H1 (cell line): ENCODE measurements around the gene TPPP3. TPM values are rescaled to one million over a fixed set of nuclear protein-coding genes. Genes with fewer than 3 reads are reported as not detected.

Source experiments
- CTCF ChIA-PET: fragments of 300-600 bp; sonication (Branson Sonifier 250); formaldehyde crosslinking; loops from one replicate; lab custom pipeline; 2021; ENCODE audit not compliant: partially characterized antibody; lab: Charles Lee
- POLR2A ChIA-PET: fragments of 300-600 bp; sonication (Branson Sonifier 250); formaldehyde crosslinking; loops from one replicate; lab custom pipeline; 2021; ENCODE audit warnings: inconsistent platforms; ENCODE audit not compliant: partially characterized antibody; lab: Charles Lee
- DNase-seq, 2 experiments: peaks; one replicate each; pipeline versions ENCODE4 v3.0.0 to v3.0.0-alpha.2; 2010 to 2022; ENCODE audit warnings: low spot score in 2 of 2, low read depth in 1 of 2, mixed read lengths in 1 of 2
- FAIRE-seq: peaks from 2 replicates; lab custom pipeline; 2011; peaks lifted over from hg19 to GRCh38; lab: Jason Lieb, UNC
- H2AFZ ChIP-seq: 2 replicates; pipeline ENCODE4 v1.8.1; 2012; ENCODE audit warnings: low read length, inconsistent platforms
- H2AK5ac ChIP-seq: 2 replicates; pipeline ENCODE4 v1.6.1; 2013; ENCODE audit warnings: low read depth, low read length
- H2BK120ac ChIP-seq: replicated peaks from 2 replicates; pipeline ENCODE3; 2013; ENCODE audit warnings: low read depth, low read length, inconsistent platforms
- H2BK12ac ChIP-seq: 2 replicates; pipeline ENCODE4 v1.6.1; 2013; ENCODE audit warnings: low read depth, low read length
- H2BK15ac ChIP-seq: 2 replicates; pipeline ENCODE4 v1.6.1; 2013; ENCODE audit warnings: low read length
- H2BK20ac ChIP-seq: 2 replicates; pipeline ENCODE4 v1.6.1; 2013; ENCODE audit warnings: low read length
- H2BK5ac ChIP-seq: 2 replicates; pipeline ENCODE4 v1.6.1; 2013; ENCODE audit warnings: low read depth, low read length
- H3K14ac ChIP-seq: 2 replicates; pipeline ENCODE4 v1.6.1; 2013; ENCODE audit warnings: inconsistent platforms; ENCODE audit not compliant: insufficient read length
- H3K18ac ChIP-seq: 2 replicates; pipeline ENCODE4 v1.6.1; 2013; ENCODE audit warnings: low read length; ENCODE audit errors: extremely low read depth
- H3K23ac ChIP-seq: 2 replicates; pipeline ENCODE4 v1.6.1; 2013; ENCODE audit warnings: inconsistent platforms; ENCODE audit not compliant: insufficient read length
- H3K23me2 ChIP-seq: 2 replicates; pipeline ENCODE4 v1.6.1; 2013; ENCODE audit warnings: low read depth, low read length
- H3K27ac ChIP-seq: 2 replicates; pipeline ENCODE4 v1.6.1; 2011; ENCODE audit warnings: low read depth, low read length, inconsistent platforms
- H3K27me3 ChIP-seq, 4 experiments: replicated peaks in 1 of 4; 1 replicate in 1 of 4; 2 replicates in 3 of 4; pipeline versions ENCODE4 v1.6.1 to v1.8.1; 2011 to 2013; ENCODE audit warnings: low read length in 3 of 4, mild to moderate bottlenecking in 3 of 4, inconsistent platforms in 2 of 4, mixed read lengths in 2 of 4, moderate library complexity in 1 of 4; ENCODE audit not compliant: control insufficient read depth in 3 of 4, insufficient read depth in 3 of 4; ENCODE audit errors: extremely low read depth in 1 of 4
- H3K36me3 ChIP-seq, 4 experiments: 2 replicates each; pipeline versions ENCODE4 v1.6.1 to v1.8.1; 2011 to 2013; ENCODE audit warnings: mild to moderate bottlenecking in 4 of 4, low read length in 3 of 4, moderate library complexity in 2 of 4, control low read depth in 1 of 4, inconsistent platforms in 1 of 4; ENCODE audit not compliant: insufficient read depth in 4 of 4, control insufficient read depth in 2 of 4
- H3K4ac ChIP-seq: replicated peaks from 2 replicates; pipeline ENCODE3; 2013; ENCODE audit warnings: low read length, low read depth, mixed read lengths, inconsistent platforms; ENCODE audit not compliant: insufficient read length
- H3K4me1 ChIP-seq, 4 experiments: replicated peaks in 1 of 4; 1 replicate in 1 of 4; 2 replicates in 3 of 4; pipeline versions ENCODE4 v1.6.1 to v1.8.1; 2011 to 2013; ENCODE audit warnings: low read length in 3 of 4, inconsistent platforms in 2 of 4, mixed read lengths in 1 of 4; ENCODE audit not compliant: insufficient read depth in 4 of 4, control insufficient read depth in 3 of 4
- H3K4me2 ChIP-seq, 2 experiments: 2 replicates each; pipeline versions ENCODE4 v1.6.1 to v1.8.1; 2011 to 2013; ENCODE audit warnings: low read depth in 2 of 2, low read length in 2 of 2, control low read depth in 1 of 2, inconsistent platforms in 1 of 2, mild to moderate bottlenecking in 1 of 2; ENCODE audit not compliant: insufficient read depth in 1 of 2
- H3K4me3 ChIP-seq, 4 experiments: fragments of 200-600, 300-600 bp in 1 of 4; sonication (generic), shearing (Covaris generic), sonication (Bioruptor Twin) in 1 of 4; 2 replicates each; pipeline versions ENCODE4 v1.5.1 to v1.8.1; 2011 to 2016; ENCODE audit warnings: low read length in 4 of 4, low read depth in 3 of 4, control low read depth in 2 of 4, inconsistent platforms in 2 of 4, mild to moderate bottlenecking in 2 of 4, mixed read lengths in 1 of 4, moderate library complexity in 1 of 4; ENCODE audit not compliant: insufficient read depth in 2 of 4; ENCODE audit errors: extremely low read depth in 1 of 4
- H3K56ac ChIP-seq: replicated peaks from 2 replicates; pipeline ENCODE3; 2013; ENCODE audit warnings: low read depth, mild to moderate bottlenecking, mixed read lengths, low read length, inconsistent platforms; ENCODE audit not compliant: insufficient read length
- H3K79me1 ChIP-seq: 2 replicates; pipeline ENCODE4 v1.6.1; 2013; ENCODE audit warnings: low read depth, low read length, control low read depth
- H3K79me2 ChIP-seq, 2 experiments: 2 replicates each; pipeline versions ENCODE4 v1.6.1 to v1.8.1; 2012 to 2013; ENCODE audit warnings: low read length in 2 of 2, mild to moderate bottlenecking in 2 of 2, inconsistent platforms in 1 of 2; ENCODE audit not compliant: insufficient read depth in 2 of 2, control insufficient read depth in 1 of 2
- H3K9ac ChIP-seq, 4 experiments: replicated peaks in 1 of 4; 1 replicate in 1 of 4; 2 replicates in 3 of 4; pipeline versions ENCODE4 v1.6.1 to v1.8.1; 2011 to 2013; ENCODE audit warnings: low read depth in 3 of 4, low read length in 3 of 4, control low read depth in 2 of 4, mild to moderate bottlenecking in 2 of 4, moderate library complexity in 2 of 4, inconsistent platforms in 1 of 4; ENCODE audit errors: extremely low read depth in 1 of 4
- H3K9me3 ChIP-seq, 2 experiments: 2 replicates each; pipeline versions ENCODE4 v1.6.1 to v1.8.1; 2012 to 2013; ENCODE audit warnings: mild to moderate bottlenecking in 2 of 2, moderate library complexity in 2 of 2, control low read depth in 1 of 2, inconsistent platforms in 1 of 2, low read depth in 1 of 2, low read length in 1 of 2, mixed read lengths in 1 of 2; ENCODE audit not compliant: insufficient read depth in 2 of 2
- H4K20me1 ChIP-seq, 2 experiments: replicated peaks in 1 of 2; 2 replicates each; pipeline versions ENCODE3 to v1.8.1; 2011 to 2013; ENCODE audit warnings: inconsistent platforms in 2 of 2, low read length in 2 of 2, mild to moderate bottlenecking in 1 of 2; ENCODE audit not compliant: insufficient read depth in 2 of 2, control insufficient read depth in 1 of 2
- H4K5ac ChIP-seq: 2 replicates; pipeline ENCODE4 v1.6.1; 2013; ENCODE audit warnings: low read length, low read depth, mixed read lengths, inconsistent platforms; ENCODE audit not compliant: insufficient read length
- H4K8ac ChIP-seq: 2 replicates; pipeline ENCODE4 v1.8.0; 2013; ENCODE audit warnings: mild to moderate bottlenecking, moderate library complexity, low read length, inconsistent platforms; ENCODE audit not compliant: insufficient read depth; ENCODE audit errors: extremely low read depth
- H4K91ac ChIP-seq: replicated peaks from 2 replicates; pipeline ENCODE3; 2013; ENCODE audit warnings: low read length, mixed read lengths, inconsistent platforms; ENCODE audit not compliant: insufficient read length
- BACH1 ChIP-seq: IDR thresholded peaks from 2 replicates; pipeline ENCODE4 v1.6.1; 2012; ENCODE audit warnings: low read length, improper control_type of control experiment
- CBX5 ChIP-seq: fragments of 300-800, 300-1000 bp; sonication (generic); IDR thresholded peaks from 2 replicates; pipeline ENCODE4 v1.7.1; 2016; ENCODE audit warnings: antibody characterized with exemption, low read length, low read depth
- CHD2 ChIP-seq: IDR thresholded peaks from 2 replicates; pipeline ENCODE4 v1.6.1; 2012; ENCODE audit warnings: low read length, improper control_type of control experiment
- EGR1 ChIP-seq: IDR thresholded peaks from 2 replicates; pipeline ENCODE4 v1.6.1; 2011; ENCODE audit warnings: low read depth, low read length, borderline replicate concordance
- EZH2 ChIP-seq: fragments of 200-600 bp; sonication (generic); IDR thresholded peaks from 2 replicates; pipeline ENCODE4 v1.7.1; 2012; ENCODE audit warnings: low read depth, mild to moderate bottlenecking, moderate library complexity, low read length, inconsistent platforms; ENCODE audit not compliant: severe bottlenecking
- HDAC2 ChIP-seq, 2 experiments: fragments of 300-600 bp in 1 of 2; sonication (generic) in 1 of 2; IDR thresholded peaks; 2 replicates each; pipeline ENCODE4 v1.6.1; 2011 to 2012; ENCODE audit warnings: low read depth in 2 of 2, low read length in 2 of 2, mild to moderate bottlenecking in 2 of 2, moderate library complexity in 2 of 2, borderline replicate concordance in 1 of 2, inconsistent platforms in 1 of 2
- HDAC6 ChIP-seq: IDR thresholded peaks from one replicate; pipeline ENCODE4 v1.7.1; 2012; ENCODE audit warnings: low read depth, mild to moderate bottlenecking, inconsistent platforms, low read length, moderate library complexity
- POU5F1 ChIP-seq: IDR thresholded peaks from 2 replicates; pipeline ENCODE4 v1.6.1; 2011; ENCODE audit warnings: low read depth, mild to moderate bottlenecking, low read length, moderate library complexity
- RBBP5 ChIP-seq: IDR thresholded peaks from 2 replicates; pipeline ENCODE4 v1.7.1; 2012; ENCODE audit warnings: low read depth, mild to moderate bottlenecking, inconsistent platforms, low read length, moderate library complexity, borderline replicate concordance
- ZNF274 ChIP-seq: IDR thresholded peaks from 2 replicates; pipeline ENCODE4 v1.7.0; 2012; ENCODE audit warnings: low read length, borderline replicate concordance; ENCODE audit errors: extremely low read depth
- WGBS, 2 experiments: shearing (Covaris generic) in 1 of 2; methylation state at CpG; one replicate each; pipeline versions ENCODE4 v1.1.6 to v1.1.7; 2013 to 2015; ENCODE audit warnings: low lambda C conversion rate in 2 of 2, mixed read lengths in 2 of 2, inconsistent platforms in 1 of 2, low coverage in 1 of 2, missing lambda C conversion rate in 1 of 2; ENCODE audit not compliant: insufficient replicate concordance in 2 of 2, insufficient coverage in 1 of 2, insufficient read length in 1 of 2; ENCODE audit errors: extremely low coverage in 1 of 2, missing lambda C conversion rate in 1 of 2; 5-methylcytosine and 5-hydroxymethylcytosine counted together
- polyA plus RNA-seq, 7 experiments: library from polyadenylated mRNA; depleted of rRNA in 3 of 7; stranded (reverse) in 5 of 7; unstranded in 2 of 7; fragments of >200 nt in 5 of 7; fragments of 200-250 nt in 2 of 7; gene quantifications; 1 replicate in 5 of 7; 2 replicates in 1 of 7; 4 replicates in 1 of 7; pipeline versions ENCODE4 v1.2.1 to v1.2.3, GENCODE V29; 2011 to 2013; ENCODE audit warnings: missing spikeins in 2 of 7, mixed read lengths in 2 of 7
- total RNA-seq: library from RNA; stranded (reverse); fragmentation: NEBNext Ultra II Directional; extraction: Animal tissue kit (Norgen Biotek cat#: 25700); gene quantifications from 2 replicates; pipeline ENCODE4 v1.2.1, GENCODE V29; 2021
- TF ChIP-seq, protein P1 (sequence below): IDR thresholded peaks from 2 replicates; pipeline ENCODE4 v1.6.1; 2012; ENCODE audit warnings: low read length, inconsistent platforms

TPPP3 gene
- total and polyA plus RNA-seq, 2 of the 8 experiments (the other 6 are each of a cell fraction or from before 2014, with no cell fraction given): 0.77 to 1.0 TPM

DNA sequence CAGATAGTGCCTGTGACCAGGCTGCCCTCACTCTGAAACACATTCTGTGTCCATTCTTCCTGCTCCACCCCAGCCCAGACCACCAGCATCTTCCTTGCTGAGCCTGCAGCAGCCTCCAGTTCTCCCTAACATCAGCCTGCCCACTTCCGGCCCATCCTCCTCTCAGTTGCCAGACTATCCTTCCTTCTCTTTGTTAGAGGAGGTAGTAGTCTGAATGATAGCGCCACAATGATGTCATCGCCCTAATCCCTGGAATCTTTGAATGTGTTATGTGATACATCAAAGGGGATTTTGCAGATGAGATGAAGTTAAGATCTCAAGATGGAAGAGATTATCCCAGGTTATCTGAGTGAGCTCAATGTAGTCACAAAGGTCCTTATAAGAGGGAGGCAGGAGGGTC lies 26.2 kb upstream of the TPPP3 start:
- CTCF ChIA-PET: interaction anchor here (0.6 to 24.6 kb wide), 7 partner anchors 8 to 118 kb away, joined by 3 to 476 read pairs (median 48); partner anchors contain the start of gene TPPP3
- no peak for FAIRE-seq
- TF ChIP-seq POU5F1 (no peak), EZH2 (no peak), ZNF274 (no peak), HDAC2 (IDR thresholded peaks at IDR 0.05; ENCODE audit: borderline replicate concordance in 1 of 2, low read depth in 2 of 2, low read length in 2 of 2) (no peak), CHD2 (no peak), HDAC6 (no peak), EGR1 (no peak), BACH1 (no peak), RBBP5 (no peak), CBX5 (no peak)
- TF ChIP-seq, protein P1, sequence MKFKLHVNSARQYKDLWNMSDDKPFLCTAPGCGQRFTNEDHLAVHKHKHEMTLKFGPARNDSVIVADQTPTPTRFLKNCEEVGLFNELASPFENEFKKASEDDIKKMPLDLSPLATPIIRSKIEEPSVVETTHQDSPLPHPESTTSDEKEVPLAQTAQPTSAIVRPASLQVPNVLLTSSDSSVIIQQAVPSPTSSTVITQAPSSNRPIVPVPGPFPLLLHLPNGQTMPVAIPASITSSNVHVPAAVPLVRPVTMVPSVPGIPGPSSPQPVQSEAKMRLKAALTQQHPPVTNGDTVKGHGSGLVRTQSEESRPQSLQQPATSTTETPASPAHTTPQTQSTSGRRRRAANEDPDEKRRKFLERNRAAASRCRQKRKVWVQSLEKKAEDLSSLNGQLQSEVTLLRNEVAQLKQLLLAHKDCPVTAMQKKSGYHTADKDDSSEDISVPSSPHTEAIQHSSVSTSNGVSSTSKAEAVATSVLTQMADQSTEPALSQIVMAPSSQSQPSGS: no peak

More for the DNA sequence above, 26.2 kb upstream of the TPPP3 start:
- H2AFZ ChIP-seq: no peak overlapping the region
- DNase-seq: no peak
- H2BK20ac ChIP-seq: peak overlapping the region; percentile 90
- H4K5ac ChIP-seq: no peak overlapping the region
- H4K91ac ChIP-seq: peak overlapping the region; percentile 67
- H3K23ac ChIP-seq: no peak overlapping the region
- H3K56ac ChIP-seq: no peak overlapping the region
- no peak overlapping the region for H3K4me2 ChIP-seq
- no peaks in the 10 kb centered on the region; a peak in 2 of 7 replicates for H3K27me3 ChIP-seq
- peaks cover 5 to 23% (median 15%) of the 10 kb centered on the region in 4 experiments; a peak in 6 of 7 replicates for H3K4me1 ChIP-seq
- H2BK5ac ChIP-seq: no peak overlapping the region
- POLR2A ChIA-PET: no interaction called here
- H3K27ac ChIP-seq: no peak overlapping the region
- H3K79me2 ChIP-seq: no peaks in the 10 kb centered on the region
- no peaks in the 10 kb centered on the region for H4K20me1 ChIP-seq
- WGBS, 2 experiments: 89% methylated on average over 3 of the region's 3 CpGs; no CpG with 5 or more reads in 1 of the 2 experiments
- H3K18ac ChIP-seq: no peak overlapping the region
- peak overlapping the region; percentile 92; the same call in 1 of the 2 replicates for H2BK15ac ChIP-seq
- H2AK5ac ChIP-seq: no peak overlapping the region; the same call in 1 of the 2 replicates
- H3K79me1 ChIP-seq: no peaks in the 10 kb centered on the region; the same call in 1 of the 2 replicates
- H3K4me3 ChIP-seq: no peak overlapping the region
- H4K8ac ChIP-seq: no peak overlapping the region; the same call in 1 of the 2 replicates
- H3K14ac ChIP-seq: no peak overlapping the region
- peak overlapping the region; percentile 94; the same call in 1 of the 2 replicates for H2BK12ac ChIP-seq
- no peaks in the 10 kb centered on the region for H3K36me3 ChIP-seq
- peaks cover 4% of the 10 kb centered on the region; the same call in 1 of the 2 replicates for H3K23me2 ChIP-seq
- H2BK120ac ChIP-seq: no peak overlapping the region
- no peak overlapping the region for H3K9ac ChIP-seq
- H3K4ac ChIP-seq: no peak overlapping the region
- no peaks in the 10 kb centered on the region for H3K9me3 ChIP-seq
